NCI-H2227 treated with DMSO at 0.1 percent for 48 hours (cell line): ENCODE measurements around the gene ZNF410.
"Not testable (repeated sequence)": the region's sequence is repeated elsewhere in the genome, so short reads cannot be mapped to it uniquely, and the experiment has no call there.

Source experiments
- DNase-seq: peaks from one replicate; lab custom pipeline; 2025; lab: John Stamatoyannopoulos, UW

Gene ZNF410

GRCh38 chr14:73887694-73888459, 1.2 kb downstream of the ZNF410 start:
- no peak for DNase-seq

GRCh38 chr14:73888460-73888725, 1.7 kb downstream of the ZNF410 start:
- no peak for DNase-seq

GRCh38 chr14:73888971-73889370, 2.3 kb downstream of the ZNF410 start:
- DNase-seq, result no peak

GRCh38 chr14:73889376-73889775, 2.7 kb downstream of the ZNF410 start:
- no peak for DNase-seq

GRCh38 chr14:73894180-73894687, 7.6 kb downstream of the ZNF410 start:
- DNase-seq, result not testable (repeated sequence)

- no peak for DNase-seq
Observed at GRCh38 chr14:73895939-73896338, 9.3 kb downstream of the ZNF410 start.

GRCh38 chr14:73896521-73896920, 9.9 kb downstream of the ZNF410 start:
- DNase-seq, result no peak

- DNase-seq, result no peak
Observed at GRCh38 chr14:73903028-73903427, 16.4 kb downstream of the ZNF410 start.

GRCh38 chr14:73909681-73910080, 23.0 kb downstream of the ZNF410 start:
- DNase-seq, result no peak

- DNase-seq, result no peak
Observed at GRCh38 chr14:73913256-73913655, 26.6 kb downstream of the ZNF410 start.

GRCh38 chr14:73916324-73916723, 29.7 kb downstream of the ZNF410 start:
- DNase-seq, result no peak

GRCh38 chr14:73919457-73919856, 32.8 kb downstream of the ZNF410 start:
- DNase-seq, result not testable (repeated sequence)

GRCh38 chr14:73924337-73924736, 37.7 kb downstream of the ZNF410 start:
- no peak for DNase-seq

GRCh38 chr14:73935666-73936065, 49.0 kb downstream of the ZNF410 start:
- no peak for DNase-seq

GRCh38 chr14:73936548-73936947, 49.9 kb downstream of the ZNF410 start:
- DNase-seq, result no peak

- DNase-seq, result no peak
Observed at GRCh38 chr14:73937012-73937411, 50.4 kb downstream of the ZNF410 start.

- no peak for DNase-seq
Observed at GRCh38 chr14:73942180-73942579, 55.5 kb downstream of the ZNF410 start.

GRCh38 chr14:73943083-73943482, 56.4 kb downstream of the ZNF410 start:
- DNase-seq, result no peak

GRCh38 chr14:73944432-73945158, 57.9 kb downstream of the ZNF410 start:
- no peak for DNase-seq

GRCh38 chr14:73945159-73945670, 58.6 kb downstream of the ZNF410 start:
- no peak for DNase-seq

GRCh38 chr14:73949752-73950734, 63.4 kb downstream of the ZNF410 start, which contains the start of the genes COQ6 and FAM161B:
TSS of gene COQ6 (plus strand) at chr14:73950302. CDS start at chr14:73950333, 31 bp downstream.
TSS of gene FAM161B (minus strand) at chr14:73950094. CDS start at chr14:73950026, 68 bp downstream.
- DNase-seq, result peak; percentile 95

- DNase-seq, result no peak
Observed at GRCh38 chr14:73953731-73954130, 67.1 kb downstream of the ZNF410 start.
